ENCODE results near the gene LYPD8. TPM values are rescaled to one million over a fixed set of nuclear protein-coding genes. Genes with fewer than 3 reads are reported as not detected.

LYPD8 gene
- total and polyA plus RNA-seq, 2 experiments from 2014 or later, result not detected

DNA sequence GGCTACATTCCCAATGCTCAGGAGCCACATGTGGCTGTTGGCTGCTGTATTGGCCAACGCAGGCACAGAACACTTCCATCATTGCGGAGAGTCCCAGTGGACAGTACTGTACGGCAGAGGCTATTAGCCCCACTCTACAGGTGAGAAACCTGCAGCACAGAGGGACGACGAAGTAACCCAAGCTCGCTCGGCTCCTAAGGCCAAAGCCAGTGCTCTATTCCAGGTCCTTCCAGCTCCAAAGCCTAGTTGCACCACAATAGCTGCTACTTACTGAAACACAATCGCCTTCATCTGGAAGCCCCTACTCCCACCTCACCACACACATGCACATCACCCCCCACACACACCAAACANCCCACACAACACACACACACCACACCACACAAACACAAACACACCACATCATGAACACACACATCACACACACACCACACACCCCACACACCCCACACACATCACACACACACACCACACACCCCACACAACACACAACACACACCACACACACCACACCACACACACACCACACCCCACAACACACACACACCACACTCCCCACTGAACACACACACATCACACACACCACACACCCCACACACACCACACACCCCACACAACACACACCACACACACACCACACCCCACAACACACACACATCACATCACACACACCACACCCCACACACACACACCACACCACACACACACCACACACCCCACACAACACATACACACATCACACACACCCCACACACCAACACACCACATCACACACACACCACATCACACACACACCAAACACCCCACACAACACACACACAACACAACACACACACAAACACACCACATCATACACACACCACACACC lies 3.2 kb downstream of the LYPD8 start (continued):
- TF ChIP-seq, protein P1, sequence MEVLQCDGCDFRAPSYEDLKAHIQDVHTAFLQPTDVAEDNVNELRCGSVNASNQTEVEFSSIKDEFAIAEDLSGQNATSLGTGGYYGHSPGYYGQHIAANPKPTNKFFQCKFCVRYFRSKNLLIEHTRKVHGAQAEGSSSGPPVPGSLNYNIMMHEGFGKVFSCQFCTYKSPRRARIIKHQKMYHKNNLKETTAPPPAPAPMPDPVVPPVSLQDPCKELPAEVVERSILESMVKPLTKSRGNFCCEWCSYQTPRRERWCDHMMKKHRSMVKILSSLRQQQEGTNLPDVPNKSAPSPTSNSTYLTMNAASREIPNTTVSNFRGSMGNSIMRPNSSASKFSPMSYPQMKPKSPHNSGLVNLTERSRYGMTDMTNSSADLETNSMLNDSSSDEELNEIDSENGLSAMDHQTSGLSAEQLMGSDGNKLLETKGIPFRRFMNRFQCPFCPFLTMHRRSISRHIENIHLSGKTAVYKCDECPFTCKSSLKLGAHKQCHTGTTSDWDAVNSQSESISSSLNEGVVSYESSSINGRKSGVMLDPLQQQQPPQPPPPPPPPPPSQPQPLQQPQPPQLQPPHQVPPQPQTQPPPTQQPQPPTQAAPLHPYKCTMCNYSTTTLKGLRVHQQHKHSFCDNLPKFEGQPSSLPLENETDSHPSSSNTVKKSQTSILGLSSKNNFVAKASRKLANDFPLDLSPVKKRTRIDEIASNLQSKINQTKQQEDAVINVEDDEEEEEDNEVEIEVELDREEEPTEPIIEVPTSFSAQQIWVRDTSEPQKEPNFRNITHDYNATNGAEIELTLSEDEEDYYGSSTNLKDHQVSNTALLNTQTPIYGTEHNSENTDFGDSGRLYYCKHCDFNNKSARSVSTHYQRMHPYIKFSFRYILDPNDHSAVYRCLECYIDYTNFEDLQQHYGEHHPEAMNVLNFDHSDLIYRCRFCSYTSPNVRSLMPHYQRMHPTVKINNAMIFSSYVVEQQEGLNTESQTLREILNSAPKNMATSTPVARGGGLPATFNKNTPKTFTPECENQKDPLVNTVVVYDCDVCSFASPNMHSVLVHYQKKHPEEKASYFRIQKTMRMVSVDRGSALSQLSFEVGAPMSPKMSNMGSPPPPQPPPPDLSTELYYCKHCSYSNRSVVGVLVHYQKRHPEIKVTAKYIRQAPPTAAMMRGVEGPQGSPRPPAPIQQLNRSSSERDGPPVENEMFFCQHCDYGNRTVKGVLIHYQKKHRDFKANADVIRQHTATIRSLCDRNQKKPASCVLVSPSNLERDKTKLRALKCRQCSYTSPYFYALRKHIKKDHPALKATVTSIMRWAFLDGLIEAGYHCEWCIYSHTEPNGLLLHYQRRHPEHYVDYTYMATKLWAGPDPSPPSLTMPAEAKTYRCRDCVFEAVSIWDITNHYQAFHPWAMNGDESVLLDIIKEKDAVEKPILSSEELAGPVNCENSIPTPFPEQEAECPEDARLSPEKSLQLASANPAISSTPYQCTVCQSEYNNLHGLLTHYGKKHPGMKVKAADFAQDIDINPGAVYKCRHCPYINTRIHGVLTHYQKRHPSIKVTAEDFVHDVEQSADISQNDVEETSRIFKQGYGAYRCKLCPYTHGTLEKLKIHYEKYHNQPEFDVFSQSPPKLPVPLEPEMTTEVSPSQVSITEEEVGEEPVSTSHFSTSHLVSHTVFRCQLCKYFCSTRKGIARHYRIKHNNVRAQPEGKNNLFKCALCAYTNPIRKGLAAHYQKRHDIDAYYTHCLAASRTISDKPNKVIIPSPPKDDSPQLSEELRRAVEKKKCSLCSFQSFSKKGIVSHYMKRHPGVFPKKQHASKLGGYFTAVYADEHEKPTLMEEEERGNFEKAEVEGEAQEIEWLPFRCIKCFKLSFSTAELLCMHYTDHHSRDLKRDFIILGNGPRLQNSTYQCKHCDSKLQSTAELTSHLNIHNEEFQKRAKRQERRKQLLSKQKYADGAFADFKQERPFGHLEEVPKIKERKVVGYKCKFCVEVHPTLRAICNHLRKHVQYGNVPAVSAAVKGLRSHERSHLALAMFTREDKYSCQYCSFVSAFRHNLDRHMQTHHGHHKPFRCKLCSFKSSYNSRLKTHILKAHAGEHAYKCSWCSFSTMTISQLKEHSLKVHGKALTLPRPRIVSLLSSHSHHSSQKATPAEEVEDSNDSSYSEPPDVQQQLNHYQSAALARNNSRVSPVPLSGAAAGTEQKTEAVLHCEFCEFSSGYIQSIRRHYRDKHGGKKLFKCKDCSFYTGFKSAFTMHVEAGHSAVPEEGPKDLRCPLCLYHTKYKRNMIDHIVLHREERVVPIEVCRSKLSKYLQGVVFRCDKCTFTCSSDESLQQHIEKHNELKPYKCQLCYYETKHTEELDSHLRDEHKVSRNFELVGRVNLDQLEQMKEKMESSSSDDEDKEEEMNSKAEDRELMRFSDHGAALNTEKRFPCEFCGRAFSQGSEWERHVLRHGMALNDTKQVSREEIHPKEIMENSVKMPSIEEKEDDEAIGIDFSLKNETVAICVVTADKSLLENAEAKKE (CRISPR knock-in tag; IDR thresholded peaks at IDR 0.05), result no peak
- TF ChIP-seq ZNF331 (CRISPR knock-in tag; IDR thresholded peaks at IDR 0.05; ENCODE audit: low read depth) (no peak), NANOG (IDR thresholded peaks at IDR 0.05; ENCODE audit: borderline replicate concordance) (no peak)

DNA sequence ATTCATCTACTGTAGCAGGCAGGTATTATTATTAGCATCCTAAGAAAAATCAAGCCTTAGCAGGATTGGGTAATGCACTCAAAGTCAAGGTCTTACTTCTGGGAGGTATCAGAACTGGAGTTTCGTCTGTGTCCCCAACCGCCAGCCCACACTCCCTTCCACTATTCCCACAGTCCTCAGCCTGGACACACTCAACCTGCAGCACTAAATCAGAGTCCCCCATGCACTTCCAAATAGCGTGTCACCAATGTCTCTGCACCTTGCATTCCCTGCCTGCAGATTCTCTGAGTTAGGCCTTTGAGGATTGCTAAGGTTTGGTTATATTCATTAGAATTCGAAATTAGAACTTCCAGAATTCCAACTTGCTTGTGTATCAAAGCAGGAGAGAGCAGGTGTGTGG lies 3.9 kb downstream of the LYPD8 start:
- Mint-ChIP-seq H3K4me1 (no peaks in the 10 kb centered on the region), H3K27ac (no peak overlapping the region)
- H2AFZ ChIP-seq, result no peak overlapping the region
- TF ChIP-seq EZH2 (IDR thresholded peaks at IDR 0.05; ENCODE audit: low read depth, unreplicated experiment) (no peak), POLR2AphosphoS5 (IDR thresholded peaks at IDR 0.05; ENCODE audit: low read depth) (no peak), CREB1 (CRISPR knock-in tag; IDR thresholded peaks at IDR 0.05; ENCODE audit: low read depth) (no peak)
- TF ChIP-seq, protein P2, sequence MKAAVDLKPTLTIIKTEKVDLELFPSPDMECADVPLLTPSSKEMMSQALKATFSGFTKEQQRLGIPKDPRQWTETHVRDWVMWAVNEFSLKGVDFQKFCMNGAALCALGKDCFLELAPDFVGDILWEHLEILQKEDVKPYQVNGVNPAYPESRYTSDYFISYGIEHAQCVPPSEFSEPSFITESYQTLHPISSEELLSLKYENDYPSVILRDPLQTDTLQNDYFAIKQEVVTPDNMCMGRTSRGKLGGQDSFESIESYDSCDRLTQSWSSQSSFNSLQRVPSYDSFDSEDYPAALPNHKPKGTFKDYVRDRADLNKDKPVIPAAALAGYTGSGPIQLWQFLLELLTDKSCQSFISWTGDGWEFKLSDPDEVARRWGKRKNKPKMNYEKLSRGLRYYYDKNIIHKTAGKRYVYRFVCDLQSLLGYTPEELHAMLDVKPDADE (IDR thresholded peaks at IDR 0.05), result no peak
- TF ChIP-seq, protein P1 (CRISPR knock-in tag; IDR thresholded peaks at IDR 0.05), result no peak

More for the DNA sequence above, 3.9 kb downstream of the LYPD8 start:
- no peak for ATAC-seq
- no peaks in the 10 kb centered on the region for H3K36me3 ChIP-seq (ENCODE audit: insufficient read depth)
- no peaks in the 10 kb centered on the region for H4K20me1 ChIP-seq (replicated peaks; ENCODE audit: insufficient read depth)
- Mint-ChIP-seq H3K36me3 (ENCODE audit: low read depth) (peaks cover 15% of the 10 kb centered on the region), H3K27me3 (ENCODE audit: insufficient read depth, low read depth, poor library complexity) (peaks cover 2% of the 10 kb centered on the region), H3K9me3 (peaks cover 14% of the 10 kb centered on the region), H3K4me3 (no peak overlapping the region)
- H3K79me2 ChIP-seq (replicated peaks; ENCODE audit: insufficient read depth), result no peaks in the 10 kb centered on the region
- peaks cover 13% of the 10 kb centered on the region; the same call in 1 of the 2 replicates for H3F3A ChIP-seq (replicated peaks; ENCODE audit: low read depth)
- DNase-seq (ENCODE audit: low spot score), result no peak
- no peaks in the 10 kb centered on the region for H3K27me3 ChIP-seq (ENCODE audit: insufficient read depth)
- no peak overlapping the region for H3K4me3 ChIP-seq
- no peak overlapping the region for H3K27ac ChIP-seq (ENCODE audit: low read depth)
- H3K9me2 ChIP-seq (ENCODE audit: insufficient read depth), result no peaks in the 10 kb centered on the region
- H3K4me1 ChIP-seq (ENCODE audit: insufficient read depth), result no peaks in the 10 kb centered on the region
- H3K4me2 ChIP-seq, result no peak overlapping the region
